Hepatocyte (in vitro differentiated cells): ENCODE data around the gene KCNQ4. TPM values are rescaled to one million over a fixed set of nuclear protein-coding genes. Genes with fewer than 3 reads are reported as not detected.

Experiments used
- DNase-seq: peaks from one replicate; pipeline ENCODE4 v3.0.0-alpha.2; 2016; ENCODE audit warnings: low spot score
- H2AFZ ChIP-seq: fragments of 200-600 bp; sonication (generic); 2 replicates; pipeline ENCODE4 v1.6.0; 2016; ENCODE audit warnings: antibody characterized with exemption, mild to moderate bottlenecking
- H3K27ac ChIP-seq: fragments of 200-600 bp; sonication (generic); 2 replicates; pipeline ENCODE4 v1.5.1; 2016; ENCODE audit warnings: mild to moderate bottlenecking
- H3K27me3 ChIP-seq: fragments of 200-600 bp; sonication (generic); 2 replicates; pipeline ENCODE4 v1.6.1; 2016
- H3K36me3 ChIP-seq: fragments of 200-600 bp; sonication (generic); replicated peaks from 2 replicates; pipeline ENCODE4 v1.5.1; 2016; ENCODE audit warnings: low read depth; ENCODE audit not compliant: insufficient read depth
- H3K4me1 ChIP-seq: fragments of 200-600 bp; sonication (generic); 2 replicates; pipeline ENCODE4 v1.5.1; 2016; ENCODE audit warnings: mild to moderate bottlenecking, moderate library complexity; ENCODE audit not compliant: insufficient read depth
- H3K4me2 ChIP-seq: fragments of 200-600 bp; sonication (generic); 2 replicates; pipeline ENCODE4 v1.6.0; 2016
- H3K4me3 ChIP-seq: fragments of 200-600 bp; sonication (generic); 2 replicates; pipeline ENCODE4 v1.5.1; 2016; ENCODE audit warnings: mild to moderate bottlenecking
- H3K79me2 ChIP-seq: fragments of 200-600 bp; sonication (generic); 2 replicates; pipeline ENCODE4 v1.6.0; 2017; ENCODE audit warnings: mild to moderate bottlenecking
- H3K9me2 ChIP-seq: fragments of 200-600 bp; sonication (generic); replicated peaks from 2 replicates; pipeline ENCODE4 v1.6.0; 2017; ENCODE audit warnings: mild to moderate bottlenecking; ENCODE audit not compliant: insufficient read depth
- H3K9me3 ChIP-seq: fragments of 200-600 bp; sonication (generic); 2 replicates; pipeline ENCODE4 v1.5.1; 2016; ENCODE audit warnings: low read depth, mild to moderate bottlenecking
- H4K20me1 ChIP-seq: fragments of 200-600 bp; sonication (generic); 2 replicates; pipeline ENCODE4 v1.6.0; 2016; ENCODE audit warnings: mild to moderate bottlenecking; ENCODE audit not compliant: insufficient read depth, poor library complexity, severe bottlenecking
- CTCF ChIP-seq: fragments of 200-600 bp; sonication (generic); IDR thresholded peaks from 2 replicates; pipeline ENCODE4 v1.5.1; 2016; ENCODE audit warnings: antibody characterized with exemption, mild to moderate bottlenecking; ENCODE audit not compliant: poor library complexity
- EZH2 ChIP-seq: fragments of 200-600 bp; sonication (generic); IDR thresholded peaks from 2 replicates; pipeline ENCODE4 v1.6.1; 2016; ENCODE audit warnings: antibody characterized with exemption, mild to moderate bottlenecking, borderline replicate concordance
- EZH2phosphoT487 ChIP-seq: fragments of 200-600 bp; sonication (generic); IDR thresholded peaks from one replicate; pipeline ENCODE4 v1.6.1; 2018; ENCODE audit warnings: antibody characterized with exemption, mild to moderate bottlenecking, low read depth, moderate library complexity; ENCODE audit not compliant: unreplicated experiment, severe bottlenecking
- WGBS: methylation state at CpG from one replicate; pipeline ENCODE4 v1.1.6; 2016; ENCODE audit warnings: low lambda C conversion rate; ENCODE audit errors: missing lambda C conversion rate; 5-methylcytosine and 5-hydroxymethylcytosine counted together
- polyA plus RNA-seq: library from polyadenylated mRNA; unstranded; fragments of >200 nt; fragmentation: Nextera tagmentation; extraction: Ambion mirVana; gene quantifications from 2 replicates; pipeline ENCODE4 v1.2.1, GENCODE V29; 2016
- total RNA-seq: library from RNA; depleted of rRNA; stranded (reverse); fragments of >200 nt; gene quantifications from 2 replicates; pipeline ENCODE4 v1.2.3, GENCODE V29; 2014

Gene KCNQ4
- total and polyA plus RNA-seq, 2 experiments from 2014 or later = not detected

DNA sequence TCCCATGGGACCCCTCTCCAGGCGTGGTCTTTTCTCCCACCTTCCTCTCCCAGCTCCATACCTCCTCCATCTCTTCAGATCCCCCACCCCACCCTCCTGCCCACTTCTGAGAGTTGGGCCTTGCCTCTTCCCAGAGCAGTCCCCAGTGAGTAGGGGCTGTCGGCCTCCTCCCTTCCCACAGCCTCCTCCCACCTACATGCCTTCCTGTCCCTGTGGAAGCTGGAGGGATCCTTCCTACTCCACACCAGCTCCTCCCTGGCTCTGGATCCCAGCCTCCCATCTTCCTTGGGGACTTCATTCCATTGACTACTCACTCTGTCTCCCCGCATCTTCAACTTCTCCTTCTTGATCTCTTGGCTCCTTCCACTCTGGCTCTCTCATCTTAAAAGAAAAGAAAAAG is 24.9 kb downstream of the KCNQ4 start:
- H4K20me1 ChIP-seq = no peaks in the 10 kb centered on the region
- H3K9me2 ChIP-seq = no peaks in the 10 kb centered on the region
- H3K79me2 ChIP-seq = no peaks in the 10 kb centered on the region
- no peak overlapping the region for H3K4me2 ChIP-seq
- H3K4me1 ChIP-seq = no peaks in the 10 kb centered on the region
- H2AFZ ChIP-seq = no peak overlapping the region
- H3K9me3 ChIP-seq = no peaks in the 10 kb centered on the region
- TF ChIP-seq CTCF (no peak), EZH2 (no peak), EZH2phosphoT487 (no peak)
- DNase-seq = no peak
- H3K27ac ChIP-seq = no peak overlapping the region
- no peaks in the 10 kb centered on the region for H3K27me3 ChIP-seq
- H3K4me3 ChIP-seq = no peak overlapping the region
- WGBS = 93% methylated on average over 3 of the region's 3 CpGs
- H3K36me3 ChIP-seq = no peaks in the 10 kb centered on the region

DNA sequence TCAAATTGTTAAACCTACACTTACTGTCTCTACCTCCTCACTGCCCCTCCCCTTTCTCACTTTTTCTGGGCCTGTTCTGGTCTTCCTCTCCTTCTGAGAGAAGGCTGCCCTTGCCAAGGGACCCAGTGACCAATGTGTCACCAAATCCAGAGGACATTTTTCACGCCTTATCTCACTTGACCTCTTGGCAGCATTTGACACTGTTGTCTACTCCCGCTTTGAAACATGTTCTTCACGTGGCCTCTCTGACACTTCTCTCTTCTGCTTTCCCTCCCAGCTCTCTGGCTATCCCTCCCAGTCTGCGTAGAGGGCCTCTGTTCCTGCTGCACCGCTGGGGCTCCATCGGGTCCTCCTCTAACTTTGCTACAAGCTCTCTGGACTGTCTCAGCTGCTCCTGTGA is 25.3 kb downstream of the KCNQ4 start:
- TF ChIP-seq CTCF (no peak), EZH2 (no peak), EZH2phosphoT487 (no peak)
- no peaks in the 10 kb centered on the region for H3K9me2 ChIP-seq
- H3K36me3 ChIP-seq = no peaks in the 10 kb centered on the region
- no peak overlapping the region for H2AFZ ChIP-seq
- H3K27ac ChIP-seq = no peak overlapping the region
- H3K4me1 ChIP-seq = no peaks in the 10 kb centered on the region
- no peaks in the 10 kb centered on the region for H3K79me2 ChIP-seq
- 90% methylated on average over 6 of the region's 6 CpGs for WGBS
- H3K4me2 ChIP-seq = no peak overlapping the region
- H3K27me3 ChIP-seq = no peaks in the 10 kb centered on the region
- no peaks in the 10 kb centered on the region for H4K20me1 ChIP-seq
- no peaks in the 10 kb centered on the region for H3K9me3 ChIP-seq
- no peak for DNase-seq
- H3K4me3 ChIP-seq = no peak overlapping the region

GRCh38 chr1:40810927-40811326 is 27.3 kb downstream of the KCNQ4 start:
- no peaks in the 10 kb centered on the region for H3K27me3 ChIP-seq
- H2AFZ ChIP-seq = no peak overlapping the region
- H3K79me2 ChIP-seq = no peaks in the 10 kb centered on the region
- no peaks in the 10 kb centered on the region for H3K9me3 ChIP-seq
- no peak overlapping the region for H3K27ac ChIP-seq
- H3K4me2 ChIP-seq = no peak overlapping the region
- DNase-seq = no peak
- H3K36me3 ChIP-seq = no peaks in the 10 kb centered on the region
- H3K9me2 ChIP-seq = no peaks in the 10 kb centered on the region
- no peaks in the 10 kb centered on the region for H3K4me1 ChIP-seq
- H3K4me3 ChIP-seq = no peak overlapping the region
- H4K20me1 ChIP-seq = no peaks in the 10 kb centered on the region
- 75% methylated on average over 5 of the region's 5 CpGs for WGBS
- no peak for TF ChIP-seq EZH2
- TF ChIP-seq EZH2phosphoT487 = no peak
- no peak for TF ChIP-seq CTCF

DNA sequence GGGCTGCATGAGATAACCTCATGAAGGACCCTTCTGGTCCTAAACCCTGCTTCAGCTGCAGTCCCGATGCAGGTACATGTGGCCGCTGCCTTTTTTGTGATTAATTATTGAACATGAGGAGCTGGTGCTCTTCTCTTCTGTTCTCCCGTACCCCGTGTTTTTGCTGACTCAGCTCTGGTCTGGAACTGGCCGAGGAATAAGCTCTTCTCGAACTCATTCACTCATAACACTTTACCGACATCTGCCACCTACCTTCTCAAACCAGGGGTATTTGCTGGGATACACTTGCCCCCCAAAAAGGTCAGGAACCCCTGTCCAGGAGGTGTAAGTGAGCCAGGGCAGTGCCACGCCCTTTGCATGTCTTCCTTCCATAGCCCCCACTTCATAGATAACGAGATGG is 31.8 kb downstream of the KCNQ4 start:
- 70% methylated on average over 9 of the region's 9 CpGs for WGBS
- no peak overlapping the region for H2AFZ ChIP-seq
- no peak for TF ChIP-seq EZH2phosphoT487
- TF ChIP-seq CTCF = no peak
- no peak for TF ChIP-seq EZH2

More for the DNA sequence above, 31.8 kb downstream of the KCNQ4 start:
- no peaks in the 10 kb centered on the region for H3K4me1 ChIP-seq
- H3K4me2 ChIP-seq = no peak overlapping the region
- H4K20me1 ChIP-seq = no peaks in the 10 kb centered on the region
- no peaks in the 10 kb centered on the region for H3K9me2 ChIP-seq
- H3K79me2 ChIP-seq = no peaks in the 10 kb centered on the region
- H3K9me3 ChIP-seq = no peaks in the 10 kb centered on the region
- DNase-seq = no peak
- no peaks in the 10 kb centered on the region for H3K36me3 ChIP-seq
- no peak overlapping the region for H3K27ac ChIP-seq
- H3K27me3 ChIP-seq = peaks cover 14% of the 10 kb centered on the region
- no peak overlapping the region for H3K4me3 ChIP-seq
